Activated naive CD8-positive, alpha-beta T cell treated with anti-CD3 and anti-CD28 coated beads, Interleukin-2, amount 50 U/mL, for 24 hours (primary cell): ENCODE measurements around the gene TBC1D10B.

Experiments
- ATAC-seq: fragments of 150-1000 bp; cut with Tn5 transposase; one replicate; pipeline ENCODE4 v1.10.0; 2021
- DNase-seq: peaks from one replicate; pipeline ENCODE4 v3.0.0; 2021
- H3K27ac Mint-ChIP-seq: one replicate; pipeline ENCODE4 v1.8.0; 2021; ENCODE audit warnings: mild to moderate bottlenecking, mixed read lengths
- H3K27me3 Mint-ChIP-seq: one replicate; pipeline ENCODE4 v1.8.0; 2021; ENCODE audit warnings: mixed read lengths
- H3K36me3 Mint-ChIP-seq: one replicate; pipeline ENCODE4 v1.8.0; 2021; ENCODE audit warnings: low read depth, mixed read lengths
- H3K4me1 Mint-ChIP-seq: one replicate; pipeline ENCODE4 v1.8.0; 2021; ENCODE audit warnings: mixed read lengths
- H3K4me3 Mint-ChIP-seq: one replicate; pipeline ENCODE4 v1.8.0; 2021; ENCODE audit warnings: mild to moderate bottlenecking, moderate library complexity, mixed read lengths
- H3K9me3 Mint-ChIP-seq: one replicate; pipeline ENCODE4 v1.8.0; 2021; ENCODE audit warnings: mixed read lengths

The TBC1D10B gene

GRCh38 chr16:30370456-30371247 is at the start of gene TBC1D10B:
Gene TBC1D10B (minus strand): TSS chr16:30370494. CDS start chr16:30370183, 311 bp downstream.
- peak; percentile 97 for DNase-seq
- peaks cover 18% of the 10 kb centered on the region for H3K36me3 Mint-ChIP-seq
- H3K27ac Mint-ChIP-seq = peak within 1 kb of the TSS; percentile 97
- peak within 1 kb of the TSS; percentile 92 for H3K4me3 Mint-ChIP-seq
- peak; percentile 85 for ATAC-seq
- H3K4me1 Mint-ChIP-seq = peaks cover 37% of the 10 kb centered on the region
- peaks cover 4% of the 10 kb centered on the region for H3K27me3 Mint-ChIP-seq
- H3K9me3 Mint-ChIP-seq = no peaks in the 10 kb centered on the region

- Mint-ChIP-seq H3K27me3 (no peaks in the 10 kb centered on the region), H3K4me3 (peak overlapping the region; percentile 42), H3K9me3 (no peaks in the 10 kb centered on the region), H3K4me1 (peaks cover 31% of the 10 kb centered on the region), H3K36me3 (peaks cover 46% of the 10 kb centered on the region), H3K27ac (peak overlapping the region; percentile 80)
- ATAC-seq (no peak), DNase-seq (no peak)
Measured at GRCh38 chr16:30418350-30419181, 48.3 kb upstream of the TBC1D10B start.

- H3K27ac Mint-ChIP-seq = no peak overlapping the region
- DNase-seq = peak; percentile 88
Measured at GRCh38 chr16:30417529-30418349, 47.4 kb upstream of the TBC1D10B start.

GRCh38 chr16:30416624-30417528 is 46.6 kb upstream of the TBC1D10B start:
- Mint-ChIP-seq H3K27ac (peak overlapping the region; percentile 44), H3K27me3 (no peaks in the 10 kb centered on the region), H3K36me3 (peaks cover 45% of the 10 kb centered on the region), H3K9me3 (no peaks in the 10 kb centered on the region), H3K4me3 (peak overlapping the region; percentile 45), H3K4me1 (peaks cover 41% of the 10 kb centered on the region)
- DNase-seq = no peak
- no peak for ATAC-seq

More at GRCh38 chr16:30417529-30418349, 47.4 kb upstream of the TBC1D10B start:
- peak; percentile 88 for ATAC-seq
- H3K27me3 Mint-ChIP-seq = no peaks in the 10 kb centered on the region
- H3K4me3 Mint-ChIP-seq = peak overlapping the region; percentile 42
- peaks cover 45% of the 10 kb centered on the region for H3K36me3 Mint-ChIP-seq
- H3K4me1 Mint-ChIP-seq = peaks cover 35% of the 10 kb centered on the region
- no peaks in the 10 kb centered on the region for H3K9me3 Mint-ChIP-seq

- no peak overlapping the region for H3K4me3 Mint-ChIP-seq
- no peak overlapping the region for H3K27ac Mint-ChIP-seq
- peaks cover 41% of the 10 kb centered on the region for H3K4me1 Mint-ChIP-seq
- H3K36me3 Mint-ChIP-seq = peaks cover 44% of the 10 kb centered on the region
- ATAC-seq (no peak), DNase-seq (no peak)
- H3K9me3 Mint-ChIP-seq = no peaks in the 10 kb centered on the region
- H3K27me3 Mint-ChIP-seq = no peaks in the 10 kb centered on the region
Measured at GRCh38 chr16:30416047-30416603, 45.8 kb upstream of the TBC1D10B start.

GRCh38 chr16:30414159-30414558 is 43.9 kb upstream of the TBC1D10B start:
- H3K4me1 Mint-ChIP-seq = peaks cover 49% of the 10 kb centered on the region

GRCh38 chr16:30413112-30413806 is 43.0 kb upstream of the TBC1D10B start:
- peaks cover 33% of the 10 kb centered on the region for H3K36me3 Mint-ChIP-seq
- H3K27ac Mint-ChIP-seq = no peak overlapping the region
- H3K27me3 Mint-ChIP-seq = no peaks in the 10 kb centered on the region
- H3K4me1 Mint-ChIP-seq = peaks cover 50% of the 10 kb centered on the region
- ATAC-seq (no peak), DNase-seq (no peak)
- H3K4me3 Mint-ChIP-seq = no peak overlapping the region
- H3K9me3 Mint-ChIP-seq = no peaks in the 10 kb centered on the region

More at GRCh38 chr16:30414159-30414558, 43.9 kb upstream of the TBC1D10B start:
- no peaks in the 10 kb centered on the region for H3K27me3 Mint-ChIP-seq
- H3K27ac Mint-ChIP-seq = no peak overlapping the region
- H3K9me3 Mint-ChIP-seq = no peaks in the 10 kb centered on the region
- no peak overlapping the region for H3K4me3 Mint-ChIP-seq
- H3K36me3 Mint-ChIP-seq = peaks cover 37% of the 10 kb centered on the region
- no peak for DNase-seq
- no peak for ATAC-seq

GRCh38 chr16:30409125-30410060 is 39.1 kb upstream of the TBC1D10B start:
- Mint-ChIP-seq H3K27me3 (no peaks in the 10 kb centered on the region), H3K4me3 (peak overlapping the region; percentile 78), H3K27ac (peak overlapping the region; percentile 52), H3K4me1 (peaks cover 44% of the 10 kb centered on the region), H3K9me3 (no peaks in the 10 kb centered on the region), H3K36me3 (peaks cover 18% of the 10 kb centered on the region)
- DNase-seq (peak; percentile 96), ATAC-seq (peak; percentile 53)

- DNase-seq (no peak), ATAC-seq (no peak)
- no peaks in the 10 kb centered on the region for H3K9me3 Mint-ChIP-seq
- peak overlapping the region; percentile 78 for H3K4me3 Mint-ChIP-seq
- H3K4me1 Mint-ChIP-seq = peaks cover 37% of the 10 kb centered on the region
- H3K36me3 Mint-ChIP-seq = peaks cover 12% of the 10 kb centered on the region
- H3K27ac Mint-ChIP-seq = peak overlapping the region; percentile 82
- H3K27me3 Mint-ChIP-seq = no peaks in the 10 kb centered on the region
Measured at GRCh38 chr16:30407804-30408534, 37.7 kb upstream of the TBC1D10B start.

GRCh38 chr16:30407102-30407803 is 37.0 kb upstream of the TBC1D10B start, which contains the start of gene ZNF771:
Gene ZNF771 (plus strand): TSS chr16:30407606. CDS start chr16:30408054, 448 bp downstream.
- peak within 1 kb of the TSS; percentile 88 for H3K4me3 Mint-ChIP-seq
- peaks cover 34% of the 10 kb centered on the region for H3K4me1 Mint-ChIP-seq
- no peaks in the 10 kb centered on the region for H3K27me3 Mint-ChIP-seq
- no peaks in the 10 kb centered on the region for H3K9me3 Mint-ChIP-seq
- H3K36me3 Mint-ChIP-seq = peaks cover 10% of the 10 kb centered on the region
- DNase-seq (peak; percentile 96), ATAC-seq (peak; percentile 84)
- H3K27ac Mint-ChIP-seq = peak within 1 kb of the TSS; percentile 98

GRCh38 chr16:30406795-30407101 is 36.5 kb upstream of the TBC1D10B start:
- no peak for ATAC-seq
- H3K9me3 Mint-ChIP-seq = no peaks in the 10 kb centered on the region
- peak overlapping the region; percentile 98 for H3K27ac Mint-ChIP-seq
- peaks cover 6% of the 10 kb centered on the region for H3K36me3 Mint-ChIP-seq
- DNase-seq = no peak
- H3K27me3 Mint-ChIP-seq = no peaks in the 10 kb centered on the region
- peak overlapping the region; percentile 88 for H3K4me3 Mint-ChIP-seq
- peaks cover 30% of the 10 kb centered on the region for H3K4me1 Mint-ChIP-seq
